Progenitor cell of endocrine pancreas (in vitro differentiated cells): ENCODE measurements around the gene SNRPA1. TPM values are rescaled to one million over a fixed set of nuclear protein-coding genes. Genes with fewer than 3 reads are reported as not detected.

Experiments
- DNase-seq: peaks from one replicate; pipeline ENCODE4 v3.0.0; 2021; ENCODE audit warnings: low spot score; ENCODE audit not compliant: unreplicated experiment
- H3K27ac Mint-ChIP-seq: 2 replicates; pipeline ENCODE4 v1.8.0; 2021; ENCODE audit warnings: mild to moderate bottlenecking, moderate library complexity, mixed read lengths
- H3K27me3 Mint-ChIP-seq: 2 replicates; pipeline ENCODE4 v1.8.0; 2021; ENCODE audit warnings: mixed read lengths
- H3K36me3 Mint-ChIP-seq: 2 replicates; pipeline ENCODE4 v1.8.0; 2022; ENCODE audit warnings: mixed read lengths; ENCODE audit not compliant: insufficient read depth
- H3K4me1 Mint-ChIP-seq: 2 replicates; pipeline ENCODE4 v1.8.0; 2021; ENCODE audit warnings: low read depth, mixed read lengths
- H3K4me3 Mint-ChIP-seq: 2 replicates; pipeline ENCODE4 v1.8.0; 2021; ENCODE audit warnings: low read depth, mild to moderate bottlenecking, moderate library complexity, mixed read lengths
- H3K9me3 Mint-ChIP-seq: 2 replicates; pipeline ENCODE4 v1.8.0; 2021; ENCODE audit warnings: low read depth, mixed read lengths
- total RNA-seq: library from RNA; stranded (reverse); gene quantifications from 2 replicates; pipeline ENCODE4 v1.2.1, GENCODE V29; 2021
- TF ChIP-seq, protein P1 (sequence below): fragments of 200-600 bp; sonication (generic); IDR thresholded peaks from one replicate; pipeline ENCODE4 v1.5.0; 2021; ENCODE audit warnings: antibody characterized with exemption, mild to moderate bottlenecking; ENCODE audit not compliant: unreplicated experiment

Gene SNRPA1
- total RNA-seq, 1 donor from 2014 or later: 78.6 TPM

DNA sequence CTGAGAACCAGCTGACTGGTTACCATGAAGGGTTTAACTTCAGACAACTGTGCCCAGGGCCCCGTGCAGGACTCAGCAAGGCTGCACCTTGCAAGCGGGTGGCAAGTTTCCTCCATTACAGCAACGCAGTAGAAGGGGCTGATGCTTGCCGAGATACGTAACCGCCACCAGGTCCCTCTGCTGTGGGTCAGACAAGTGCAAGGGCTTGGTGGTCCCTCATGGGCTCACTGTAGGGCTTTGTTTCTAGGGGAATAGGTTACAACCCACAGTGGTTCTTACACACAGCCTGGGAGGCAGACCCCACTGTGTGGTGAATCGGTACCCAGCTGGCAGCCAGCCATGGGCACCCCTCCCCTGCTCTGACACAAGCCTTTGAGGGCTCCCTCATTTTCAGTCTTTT is 15.5 kb upstream of the SNRPA1 start:
- Mint-ChIP-seq H3K4me3 (no peak overlapping the region), H3K4me1 (no peaks in the 10 kb centered on the region), H3K27ac (no peak overlapping the region), H3K36me3 (no peaks in the 10 kb centered on the region), H3K27me3 (peaks cover 4% of the 10 kb centered on the region), H3K9me3 (no peaks in the 10 kb centered on the region)
- DNase-seq: no peak
- TF ChIP-seq, protein P1, sequence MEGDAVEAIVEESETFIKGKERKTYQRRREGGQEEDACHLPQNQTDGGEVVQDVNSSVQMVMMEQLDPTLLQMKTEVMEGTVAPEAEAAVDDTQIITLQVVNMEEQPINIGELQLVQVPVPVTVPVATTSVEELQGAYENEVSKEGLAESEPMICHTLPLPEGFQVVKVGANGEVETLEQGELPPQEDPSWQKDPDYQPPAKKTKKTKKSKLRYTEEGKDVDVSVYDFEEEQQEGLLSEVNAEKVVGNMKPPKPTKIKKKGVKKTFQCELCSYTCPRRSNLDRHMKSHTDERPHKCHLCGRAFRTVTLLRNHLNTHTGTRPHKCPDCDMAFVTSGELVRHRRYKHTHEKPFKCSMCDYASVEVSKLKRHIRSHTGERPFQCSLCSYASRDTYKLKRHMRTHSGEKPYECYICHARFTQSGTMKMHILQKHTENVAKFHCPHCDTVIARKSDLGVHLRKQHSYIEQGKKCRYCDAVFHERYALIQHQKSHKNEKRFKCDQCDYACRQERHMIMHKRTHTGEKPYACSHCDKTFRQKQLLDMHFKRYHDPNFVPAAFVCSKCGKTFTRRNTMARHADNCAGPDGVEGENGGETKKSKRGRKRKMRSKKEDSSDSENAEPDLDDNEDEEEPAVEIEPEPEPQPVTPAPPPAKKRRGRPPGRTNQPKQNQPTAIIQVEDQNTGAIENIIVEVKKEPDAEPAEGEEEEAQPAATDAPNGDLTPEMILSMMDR: no peak

DNA sequence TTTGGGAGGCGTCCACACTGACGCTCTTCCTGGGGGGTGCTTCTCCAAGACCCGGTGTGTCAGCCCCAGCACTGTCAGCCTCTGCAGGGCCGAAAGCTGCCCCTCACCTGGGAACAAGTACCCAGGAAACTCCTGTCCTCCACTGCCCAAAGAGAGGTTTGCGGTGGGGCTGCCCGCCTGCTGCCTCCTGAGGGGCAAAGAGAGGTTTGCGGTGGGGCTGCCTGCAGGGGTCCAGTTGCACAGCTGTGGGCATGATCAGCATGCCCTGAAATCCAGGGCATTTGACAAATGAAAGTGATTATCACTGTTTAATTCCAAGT is 15.1 kb upstream of the SNRPA1 start:
- Mint-ChIP-seq H3K4me3 (no peak overlapping the region), H3K27ac (no peak overlapping the region), H3K36me3 (no peaks in the 10 kb centered on the region), H3K27me3 (peaks cover 4% of the 10 kb centered on the region), H3K4me1 (no peaks in the 10 kb centered on the region), H3K9me3 (no peaks in the 10 kb centered on the region)
- DNase-seq: no peak
- TF ChIP-seq, protein P1: no peak

DNA sequence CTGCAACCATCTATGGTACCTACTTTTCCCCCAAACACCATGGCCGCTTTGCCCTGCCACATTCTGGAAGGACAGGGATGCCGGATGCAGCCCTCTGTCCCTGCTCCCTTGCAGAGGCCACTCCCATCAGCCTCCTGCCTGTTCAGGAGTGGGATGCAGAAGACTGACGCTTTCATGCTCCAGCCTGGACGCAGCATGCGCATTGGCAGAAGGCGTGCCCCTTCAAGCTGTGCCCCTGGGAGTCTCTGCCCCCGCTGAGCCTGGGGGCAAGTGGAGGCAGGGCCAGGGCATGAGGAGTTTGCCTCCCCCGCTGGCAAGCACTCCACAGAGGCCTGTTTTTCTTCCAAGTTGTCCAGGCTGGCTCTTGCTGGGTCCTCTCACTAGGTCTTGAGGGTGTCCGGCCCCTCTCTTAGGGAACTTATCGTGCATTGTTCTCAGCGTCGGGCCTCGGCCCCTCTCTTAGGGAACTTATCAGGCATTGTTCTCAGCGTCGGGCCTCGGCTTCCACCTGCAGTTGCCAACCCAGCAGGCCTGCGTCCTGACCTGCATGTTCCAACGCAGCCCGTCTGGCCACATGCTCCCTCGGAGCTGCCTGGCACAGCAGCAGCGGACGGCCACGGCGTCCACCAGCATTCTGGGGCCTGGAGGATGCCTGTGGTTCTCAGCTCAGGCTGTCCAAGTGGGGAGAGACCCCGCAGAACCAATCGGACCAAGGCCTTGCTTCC is 14.6 kb upstream of the SNRPA1 start:
- no peaks in the 10 kb centered on the region for H3K4me1 Mint-ChIP-seq
- H3K4me3 Mint-ChIP-seq: no peak overlapping the region
- TF ChIP-seq, protein P1: no peak
- no peaks in the 10 kb centered on the region for H3K36me3 Mint-ChIP-seq
- H3K27me3 Mint-ChIP-seq: peaks cover 4% of the 10 kb centered on the region
- H3K9me3 Mint-ChIP-seq: no peaks in the 10 kb centered on the region
- no peak for DNase-seq
- H3K27ac Mint-ChIP-seq: no peak overlapping the region

DNA sequence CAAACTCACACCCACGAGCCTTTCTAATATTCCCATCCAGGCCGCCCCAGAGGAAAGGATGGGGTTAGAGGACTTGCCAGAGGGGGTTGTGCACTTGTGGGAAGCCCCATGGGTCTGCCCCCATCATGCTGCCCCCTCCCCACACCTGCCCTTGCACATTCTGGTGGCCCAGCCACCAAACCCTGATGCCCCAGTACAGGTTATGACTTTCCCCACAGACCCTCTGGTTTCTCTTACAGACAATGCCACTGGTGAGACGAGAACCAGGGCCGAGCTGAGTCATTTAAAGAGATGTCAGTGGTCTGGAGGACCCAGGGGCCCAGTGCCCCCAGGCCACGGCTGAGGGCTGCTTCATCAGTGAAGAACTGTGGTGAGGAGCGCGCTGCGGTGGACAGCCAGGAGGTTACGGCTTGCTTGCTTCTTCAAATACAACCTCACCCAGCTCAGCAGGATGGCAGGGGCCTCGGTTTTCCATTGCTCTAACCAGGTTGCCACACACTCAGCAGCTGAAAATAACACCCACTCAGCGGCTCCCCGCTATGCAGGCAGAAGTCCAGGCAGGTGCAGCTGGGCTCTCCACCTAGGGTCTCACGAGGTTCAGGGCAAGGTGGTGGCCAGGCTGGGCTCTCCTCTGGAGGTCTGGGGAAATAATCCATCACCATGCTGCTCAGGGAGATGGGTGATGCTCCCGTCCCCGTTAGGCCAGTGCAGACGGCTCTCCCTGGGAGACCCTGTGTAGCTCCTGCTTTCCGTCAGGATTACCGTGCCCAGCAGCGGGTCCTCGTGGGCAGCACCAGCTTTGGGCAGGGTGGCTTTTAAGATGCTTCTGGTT is 13.8 kb upstream of the SNRPA1 start:
- H3K4me1 Mint-ChIP-seq: no peaks in the 10 kb centered on the region
- no peak overlapping the region for H3K4me3 Mint-ChIP-seq
- no peak overlapping the region for H3K27ac Mint-ChIP-seq
- DNase-seq: no peak
- H3K9me3 Mint-ChIP-seq: no peaks in the 10 kb centered on the region
- H3K36me3 Mint-ChIP-seq: no peaks in the 10 kb centered on the region
- TF ChIP-seq, protein P1: no peak
- H3K27me3 Mint-ChIP-seq: peaks cover 1% of the 10 kb centered on the region

DNA sequence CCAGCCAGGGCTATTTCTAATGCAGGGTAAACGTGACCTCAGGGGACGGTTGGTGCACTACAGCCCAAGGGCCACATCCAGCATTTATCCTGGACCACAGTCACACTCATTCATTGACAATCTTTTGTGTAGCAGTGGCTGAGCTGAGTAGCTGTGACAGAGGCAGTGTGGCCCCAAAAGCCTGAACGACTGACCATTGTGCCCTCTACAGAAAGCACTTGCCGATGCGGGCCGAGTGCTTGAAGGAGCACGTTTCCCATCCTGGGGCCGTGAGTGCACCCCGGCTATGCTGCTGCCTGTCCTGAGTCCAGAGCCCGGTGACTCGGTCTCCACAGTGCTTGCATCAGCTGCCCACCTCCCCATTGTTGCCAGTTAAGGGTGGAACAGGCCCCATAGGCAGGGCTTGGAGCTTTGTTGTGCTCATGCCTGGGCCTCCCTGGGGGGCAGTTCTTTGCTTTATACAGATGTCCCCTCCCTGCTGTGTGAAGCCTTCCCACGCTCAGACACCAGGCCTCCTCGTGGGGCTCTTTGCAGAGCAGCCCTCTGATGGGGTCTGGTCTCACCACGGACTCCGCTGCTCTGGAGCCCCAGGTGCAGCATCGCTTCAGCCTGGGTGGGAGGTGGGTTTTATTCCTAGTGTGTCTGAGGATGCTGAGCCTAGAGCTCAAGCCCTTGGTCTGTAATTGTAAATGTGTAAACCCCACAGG is 13.0 kb upstream of the SNRPA1 start:
- no peak overlapping the region for H3K27ac Mint-ChIP-seq
- H3K4me3 Mint-ChIP-seq: no peak overlapping the region
- H3K4me1 Mint-ChIP-seq: no peaks in the 10 kb centered on the region
- H3K9me3 Mint-ChIP-seq: no peaks in the 10 kb centered on the region
- H3K27me3 Mint-ChIP-seq: no peaks in the 10 kb centered on the region
- no peak for DNase-seq
- TF ChIP-seq, protein P1: no peak
- H3K36me3 Mint-ChIP-seq: no peaks in the 10 kb centered on the region
